GM12878 (cell line): ENCODE measurements around the gene PAIP1.

Source experiments
- CHD2 ChIP-seq: IDR thresholded peaks from 2 replicates; pipeline ENCODE4 v1.6.1; 2011; ENCODE audit warnings: low read depth, low read length, improper control_type of control experiment, borderline replicate concordance
- PAX8 ChIP-seq: fragments of 450-650 bp; IDR thresholded peaks from 2 replicates; pipeline ENCODE4 v1.6.1; 2017; ENCODE audit warnings: mild to moderate bottlenecking, moderate library complexity
- POLR2A ChIP-seq: IDR thresholded peaks from 2 replicates; pipeline ENCODE4 v1.6.1; 2011; ENCODE audit warnings: low read depth, mild to moderate bottlenecking, low read length
- POLR2AphosphoS5 ChIP-seq: IDR thresholded peaks from 2 replicates; pipeline ENCODE4 v1.6.1; 2011; ENCODE audit warnings: mild to moderate bottlenecking, low read length, inconsistent platforms
- ZZZ3 ChIP-seq: IDR thresholded peaks from 2 replicates; pipeline ENCODE4 v1.6.1; 2011; ENCODE audit warnings: low read depth; ENCODE audit not compliant: control insufficient read depth, insufficient read length

DNA sequence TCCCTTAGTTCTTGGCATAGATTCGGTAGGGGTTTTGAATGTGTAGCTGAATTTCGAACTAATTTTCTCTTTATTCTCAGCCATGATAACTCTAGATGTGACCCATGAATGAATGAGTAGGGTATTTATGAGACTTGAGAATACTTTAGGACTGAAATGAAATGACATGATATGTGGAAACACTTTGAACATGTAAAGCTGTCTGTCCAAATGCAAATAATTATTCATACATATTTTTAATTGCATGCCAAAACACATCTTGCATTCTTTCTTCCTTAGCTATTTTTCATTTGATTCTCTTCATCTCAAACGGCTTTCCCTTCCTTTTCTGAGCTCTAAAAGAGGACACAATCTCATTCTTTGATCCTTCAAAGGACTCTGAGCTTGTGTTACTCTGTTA, 49.5 kb upstream of the PAIP1 start:
- no peak for TF ChIP-seq POLR2AphosphoS5
- TF ChIP-seq PAX8: no peak
- no peak for TF ChIP-seq ZZZ3
- TF ChIP-seq POLR2A: no peak
- TF ChIP-seq CHD2: no peak
